Skeletal muscle cell (primary cell): Measurements from ENCODE around the gene ZNF791.
A peak's percentile ranks its signal among the peaks of the same experiment; 100 is the strongest.
"Not testable (repeated sequence)": the region's sequence is repeated elsewhere in the genome, so short reads cannot be mapped to it uniquely, and the experiment has no call there.

ENCODE experiments used
- DNase-seq: peaks from one replicate; pipeline ENCODE4 v3.0.0-alpha.2; 2010; ENCODE audit warnings: low read depth
- H3K4me3 ChIP-seq: 2 replicates; pipeline ENCODE4 v1.5.1; 2011; ENCODE audit warnings: low read depth, mild to moderate bottlenecking, control low read depth, low read length, moderate library complexity

Gene ZNF791

GRCh38 chr19:12628040-12629022 is 17.6 kb downstream of the ZNF791 start:
- DNase-seq: no peak
- no peak overlapping the region for H3K4me3 ChIP-seq

- no peak for DNase-seq
- H3K4me3 ChIP-seq: no peak overlapping the region
Measured at GRCh38 chr19:12629215-12629614, 18.5 kb downstream of the ZNF791 start.

GRCh38 chr19:12636631-12637030 is 25.9 kb downstream of the ZNF791 start:
- H3K4me3 ChIP-seq: no peak overlapping the region
- no peak for DNase-seq

GRCh38 chr19:12638611-12639182 is 28.0 kb downstream of the ZNF791 start:
- DNase-seq: no peak

GRCh38 chr19:12639901-12640613 is 29.3 kb downstream of the ZNF791 start:
- DNase-seq: no peak
- peak overlapping the region; percentile 18 for H3K4me3 ChIP-seq

More at GRCh38 chr19:12638611-12639182, 28.0 kb downstream of the ZNF791 start:
- no peak overlapping the region for H3K4me3 ChIP-seq

DNA sequence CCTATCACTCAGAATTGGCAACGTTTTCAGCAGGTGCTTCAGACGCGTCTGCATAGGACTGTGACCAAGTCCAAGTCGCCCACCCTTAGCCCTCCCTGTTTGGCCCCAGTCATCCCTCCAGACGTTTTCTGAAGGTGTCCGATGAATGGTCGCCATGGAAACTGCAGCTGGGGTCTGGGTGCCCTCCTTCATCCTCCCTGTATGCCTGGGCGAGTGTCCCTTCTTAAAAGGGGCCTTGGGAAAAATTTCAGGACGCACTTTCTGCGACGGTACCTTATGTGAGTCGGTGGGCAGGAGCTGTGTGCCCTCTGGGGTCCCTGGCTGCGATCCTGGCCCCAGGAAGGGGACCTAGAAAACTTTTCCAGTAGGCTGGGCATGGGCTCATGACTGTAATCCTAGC is 30.7 kb downstream of the ZNF791 start:
- no peak overlapping the region for H3K4me3 ChIP-seq
- no peak for DNase-seq

DNA sequence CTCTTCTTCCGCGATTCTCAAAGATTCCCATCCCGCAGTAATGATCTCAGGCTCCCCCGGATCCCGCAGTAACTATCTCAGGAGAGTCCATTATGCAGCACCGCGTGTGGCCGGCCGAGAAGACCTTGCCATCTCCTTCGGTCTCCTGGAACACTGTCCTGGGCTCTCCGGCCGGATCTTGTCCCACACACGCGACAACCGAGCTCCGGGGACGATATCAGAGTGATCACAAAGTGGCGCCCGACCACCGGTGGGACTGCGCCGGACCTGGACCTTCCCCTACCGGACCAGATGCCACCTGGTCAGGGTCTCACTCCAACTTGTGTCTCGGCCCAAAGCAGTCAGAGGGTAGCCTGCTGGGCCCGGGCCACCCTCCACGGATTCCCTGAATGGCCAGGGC is 31.8 kb downstream of the ZNF791 start:
- no peak for DNase-seq

GRCh38 chr19:12643716-12644115 is 33.0 kb downstream of the ZNF791 start:
- not testable (repeated sequence) for DNase-seq, H3K4me3 ChIP-seq

More for the DNA sequence above, 31.8 kb downstream of the ZNF791 start:
- no peak overlapping the region for H3K4me3 ChIP-seq

- no peak overlapping the region for H3K4me3 ChIP-seq
- no peak for DNase-seq
Measured at GRCh38 chr19:12646551-12646950, 35.8 kb downstream of the ZNF791 start.

DNA sequence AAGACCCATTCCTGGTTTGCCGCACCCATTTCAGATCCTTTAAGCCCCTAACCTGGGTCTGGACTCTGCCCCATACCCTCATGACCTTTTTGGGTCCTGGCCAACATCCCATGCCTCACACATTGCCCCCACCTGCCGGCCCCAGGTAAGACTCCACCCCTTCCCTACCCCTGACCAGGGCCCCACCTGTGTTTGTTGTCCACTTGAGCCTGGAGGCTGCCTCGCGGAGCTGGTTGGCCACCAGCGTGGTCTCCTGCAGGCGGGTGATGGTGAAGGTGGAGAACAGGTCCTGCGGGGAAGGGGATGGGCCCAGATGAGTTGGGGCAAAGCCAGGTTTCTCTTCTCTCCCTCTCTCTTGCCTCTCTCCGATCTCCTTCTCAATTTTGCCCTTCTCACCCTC is 36.3 kb downstream of the ZNF791 start:
- no peak for DNase-seq
- no peak overlapping the region for H3K4me3 ChIP-seq

DNA sequence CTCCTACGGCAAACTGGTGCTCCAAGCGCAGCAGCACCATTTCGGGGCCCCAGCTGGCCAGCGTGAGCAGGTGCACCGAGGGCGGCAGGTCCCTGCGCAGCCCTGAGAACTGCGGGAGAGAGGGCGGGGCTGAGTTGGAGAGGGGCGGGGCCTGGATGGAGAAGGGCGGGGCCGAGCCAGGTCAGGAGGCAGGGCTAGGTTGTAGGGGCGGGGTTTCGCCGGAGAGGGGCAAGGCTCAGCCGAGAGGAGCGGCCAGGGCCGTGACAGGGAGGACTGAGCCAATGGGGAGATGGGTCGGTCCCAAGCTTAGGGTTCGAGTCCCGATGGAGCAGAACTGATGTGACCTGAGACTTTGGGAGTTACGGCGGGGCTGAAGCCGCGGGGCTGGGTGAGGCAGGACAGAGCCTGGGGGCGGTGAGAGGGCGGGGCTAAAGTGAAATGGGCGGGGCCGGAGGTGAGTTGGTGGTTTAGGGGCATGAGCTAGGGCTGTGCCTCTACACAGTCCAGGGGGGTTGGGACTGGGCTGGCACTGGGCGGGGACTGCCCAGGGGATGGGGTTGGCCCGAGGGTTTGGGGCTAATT is 36.9 kb downstream of the ZNF791 start:
- peak overlapping the region; percentile 27 for H3K4me3 ChIP-seq
- DNase-seq: no peak

DNA sequence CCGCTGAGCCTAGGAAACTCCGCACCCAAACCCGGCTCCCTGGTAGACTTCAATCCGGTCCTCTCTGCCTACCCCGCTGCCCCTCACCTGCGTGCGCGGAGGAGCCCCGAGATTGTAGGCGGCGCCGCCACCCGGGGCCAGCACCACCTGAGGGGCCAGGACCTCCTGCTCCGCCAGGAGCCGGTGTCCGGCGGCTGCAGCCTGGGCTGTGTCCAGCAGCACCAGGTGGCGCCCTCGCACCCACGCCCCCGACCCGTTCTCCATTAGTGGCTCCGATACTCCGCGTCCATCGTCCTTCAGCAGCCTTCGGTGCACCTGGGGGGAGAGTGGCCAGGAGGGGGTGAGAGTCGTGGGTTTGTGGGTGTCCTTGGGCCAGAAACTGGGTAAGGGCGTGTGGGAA is 37.4 kb downstream of the ZNF791 start:
- no peak for DNase-seq

DNA sequence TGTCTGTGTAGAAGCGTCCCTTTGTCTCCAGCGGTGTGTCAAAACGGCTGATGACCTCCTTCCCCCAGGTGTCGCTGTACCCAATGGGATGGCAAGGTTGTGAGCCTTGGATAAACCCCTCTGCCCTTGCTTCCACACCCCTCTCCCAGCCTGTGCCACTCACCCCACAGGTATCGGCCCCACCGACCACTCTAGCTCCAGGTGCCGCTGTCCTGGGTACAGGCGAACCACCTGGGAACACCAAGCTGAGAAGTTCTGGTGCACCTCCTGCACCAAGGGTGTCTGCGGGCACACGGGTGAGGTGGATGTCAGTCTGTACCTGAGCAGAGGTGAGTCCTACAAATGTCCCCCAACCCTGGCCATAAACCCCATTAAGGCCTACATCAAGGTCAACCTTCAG is 39.2 kb downstream of the ZNF791 start:
- DNase-seq: no peak

More for the DNA sequence above, 37.4 kb downstream of the ZNF791 start:
- H3K4me3 ChIP-seq: peak overlapping the region; percentile 27

GRCh38 chr19:12652219-12652618 is 41.5 kb downstream of the ZNF791 start:
- no peak overlapping the region for H3K4me3 ChIP-seq
- DNase-seq: no peak

More for the DNA sequence above, 39.2 kb downstream of the ZNF791 start:
- no peak overlapping the region for H3K4me3 ChIP-seq

- no peak overlapping the region for H3K4me3 ChIP-seq
- no peak for DNase-seq
Measured at GRCh38 chr19:12655546-12655945, 44.8 kb downstream of the ZNF791 start.

- DNase-seq: no peak
Measured at GRCh38 chr19:12656899-12657571, 46.3 kb downstream of the ZNF791 start.

GRCh38 chr19:12657966-12658365 is 47.2 kb downstream of the ZNF791 start:
- no peak overlapping the region for H3K4me3 ChIP-seq
- DNase-seq: no peak

More at GRCh38 chr19:12656899-12657571, 46.3 kb downstream of the ZNF791 start:
- H3K4me3 ChIP-seq: no peak overlapping the region

GRCh38 chr19:12660980-12661379 is 50.3 kb downstream of the ZNF791 start:
- DNase-seq: no peak
- H3K4me3 ChIP-seq: no peak overlapping the region
